Body of pancreas (tissue), 4 donors: ENCODE results near the gene CTIF.

ENCODE experiments used
- CTCF ChIP-seq, 7 experiments: fragments of 450-650 bp in 4 of 7; fragments of 200-600 bp in 3 of 7; sonication (generic) in 3 of 7; IDR thresholded peaks; one replicate each; pipeline ENCODE4 v1.5.1; 2016 to 2019; ENCODE audit warnings: antibody characterized with exemption in 7 of 7
- POLR2A ChIP-seq, 3 donors: fragments of 450-650 bp; IDR thresholded peaks; one replicate each; pipeline ENCODE4 v1.6.1; 2016; ENCODE audit warnings: antibody characterized with exemption in 3 of 3, mild to moderate bottlenecking in 2 of 3

- TF ChIP-seq POLR2A (IDR thresholded peaks at IDR 0.05): no peak
- no peak for TF ChIP-seq CTCF (IDR thresholded peaks at IDR 0.05)
These were observed 302.8 kb downstream of the CTIF start for GRCh38 chr18:48841381-48842258.
